HG03469 (cell line): Measurements from ENCODE around the gene PTPRE.
A peak's percentile ranks its signal among the peaks of the same experiment; 100 is the strongest.

Experiments used
- ATAC-seq: cut with Tn5 transposase; IDR thresholded peaks from one replicate; pipeline ENCODE4 v1.9.1; 2021; ENCODE audit warnings: mild to moderate bottlenecking, moderate library complexity, moderate number of reproducible peaks; ENCODE audit not compliant: unreplicated experiment

The PTPRE gene

DNA sequence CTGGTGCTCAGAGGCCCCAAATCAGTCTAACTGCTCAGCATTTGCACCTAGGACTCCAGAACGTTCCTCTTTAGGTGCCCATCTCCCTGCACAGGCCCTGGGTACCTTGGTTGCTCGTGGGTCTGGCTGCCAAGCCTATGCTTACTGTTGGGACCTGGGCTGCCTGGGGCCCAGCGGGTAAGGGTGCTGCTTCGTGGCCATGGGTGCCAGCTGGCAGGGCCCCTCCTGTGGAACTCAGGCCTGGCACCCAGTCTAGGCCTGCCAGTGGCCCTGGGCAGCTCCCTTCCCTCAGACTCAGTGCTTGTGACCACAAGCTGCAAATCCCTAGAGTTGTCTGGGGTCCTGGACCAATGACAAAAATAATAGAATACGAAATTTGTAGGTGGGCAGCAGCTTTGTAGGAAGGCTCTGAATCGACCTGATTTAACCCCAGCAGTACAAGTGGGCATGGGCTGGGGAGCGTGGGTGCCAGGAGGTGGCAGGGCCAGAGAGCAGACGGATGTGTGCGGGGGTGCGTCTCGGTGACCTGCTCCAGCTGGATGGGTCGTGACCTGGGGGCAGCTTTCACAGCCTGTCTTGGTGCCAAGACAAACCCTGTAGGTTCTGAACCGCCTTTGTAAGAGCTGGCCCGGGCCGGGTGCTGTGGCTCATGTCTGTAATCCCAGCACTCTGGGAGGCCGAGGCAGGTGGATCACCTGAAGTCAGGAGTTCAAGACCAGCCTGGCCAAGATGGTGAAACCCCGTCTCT lies 149.6 kb downstream of the PTPRE start:
- no peak for ATAC-seq

DNA sequence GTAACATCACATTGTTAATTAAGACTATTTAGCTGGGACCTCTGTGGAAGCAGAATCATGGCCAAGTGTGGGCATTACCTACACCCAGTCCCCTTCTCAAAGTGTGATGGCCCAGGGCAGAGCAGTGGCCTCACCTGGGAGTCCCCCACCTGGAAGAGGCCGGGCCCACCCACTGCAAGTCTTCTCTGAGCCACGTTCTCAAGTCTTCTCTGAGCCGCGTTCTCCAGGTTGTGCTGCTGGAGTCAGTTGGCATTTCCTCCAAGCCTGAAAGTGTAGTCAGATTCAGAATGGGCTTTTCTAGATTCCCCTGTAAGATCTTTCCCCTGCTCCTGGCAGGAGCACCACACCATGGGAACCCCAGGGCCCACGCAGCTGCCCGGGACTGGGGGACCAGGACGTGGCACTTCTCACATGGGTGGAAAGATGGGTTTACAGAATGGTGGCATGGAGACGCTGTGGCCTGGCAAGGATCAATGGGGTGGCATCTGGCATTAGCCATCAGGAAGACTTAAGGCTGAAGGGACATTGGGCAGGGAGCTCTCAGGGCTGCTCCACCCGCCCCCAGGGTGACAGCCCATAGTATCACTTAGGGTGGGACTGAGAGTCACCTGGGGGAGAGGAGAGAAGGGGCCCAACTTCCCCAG lies 151.3 kb downstream of the PTPRE start:
- ATAC-seq, result no peak

DNA sequence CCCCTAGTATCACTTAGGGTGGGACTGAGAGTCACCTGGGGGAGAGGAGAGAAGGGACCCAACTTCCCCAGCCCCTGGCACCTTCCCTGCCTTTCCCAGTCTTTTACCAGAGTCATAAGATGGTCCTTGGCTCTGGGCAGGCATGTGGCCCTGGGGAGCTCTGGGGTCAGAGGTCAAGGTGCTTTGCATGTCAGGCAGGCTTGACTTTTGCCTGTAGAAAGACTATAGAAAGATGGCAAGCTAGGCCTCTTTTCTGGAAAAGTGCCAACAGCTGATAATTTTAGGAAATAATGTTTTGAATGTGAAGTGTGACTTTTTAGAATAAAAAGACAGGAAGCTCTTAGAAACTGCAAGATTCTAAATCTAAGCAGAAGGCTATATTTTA lies 151.8 kb downstream of the PTPRE start:
- no peak for ATAC-seq

DNA sequence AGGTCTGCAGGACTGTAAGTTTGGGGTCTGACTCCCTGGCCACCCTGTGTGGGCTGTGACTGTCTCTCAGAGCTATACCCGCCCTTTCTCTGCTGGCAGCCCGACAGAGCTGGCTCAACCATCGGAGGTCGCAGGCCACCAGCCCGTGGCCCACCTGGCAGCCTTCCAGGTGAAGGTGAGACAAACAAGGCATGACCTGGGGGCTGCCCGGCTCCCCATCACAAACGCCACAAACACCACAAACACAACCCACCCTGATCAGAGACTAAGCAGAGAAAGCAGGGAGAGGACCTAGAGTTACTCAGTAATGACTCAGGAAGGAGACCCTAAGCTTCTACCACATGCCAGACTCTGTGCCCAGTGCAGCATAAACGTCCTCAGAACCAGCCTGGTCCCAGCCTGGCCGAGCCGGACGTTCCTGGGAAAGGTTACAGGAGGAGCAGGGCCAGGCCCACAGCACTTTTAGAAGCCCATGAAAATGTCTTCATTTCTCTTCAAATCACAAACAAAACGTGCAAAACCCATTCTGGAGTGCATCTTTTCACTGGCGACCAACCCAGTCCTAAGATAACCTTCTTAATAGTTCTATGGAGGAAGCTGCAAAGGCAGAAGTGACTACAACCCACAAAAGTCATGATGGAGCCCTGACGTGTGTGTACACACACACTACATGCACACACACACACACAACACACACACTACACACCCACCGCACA lies 152.5 kb downstream of the PTPRE start:
- no peak for ATAC-seq

DNA sequence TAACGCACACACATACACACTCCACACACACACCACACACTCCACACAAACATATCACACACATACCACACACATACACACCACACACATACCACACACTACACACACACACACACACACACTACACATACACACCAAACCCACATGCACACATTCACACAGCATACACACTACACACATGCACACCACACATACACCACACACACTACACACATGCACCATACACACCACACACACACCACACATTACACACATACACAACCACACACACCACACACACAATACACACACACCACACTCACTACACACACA lies 153.0 kb downstream of the PTPRE start:
- ATAC-seq, result no peak

DNA sequence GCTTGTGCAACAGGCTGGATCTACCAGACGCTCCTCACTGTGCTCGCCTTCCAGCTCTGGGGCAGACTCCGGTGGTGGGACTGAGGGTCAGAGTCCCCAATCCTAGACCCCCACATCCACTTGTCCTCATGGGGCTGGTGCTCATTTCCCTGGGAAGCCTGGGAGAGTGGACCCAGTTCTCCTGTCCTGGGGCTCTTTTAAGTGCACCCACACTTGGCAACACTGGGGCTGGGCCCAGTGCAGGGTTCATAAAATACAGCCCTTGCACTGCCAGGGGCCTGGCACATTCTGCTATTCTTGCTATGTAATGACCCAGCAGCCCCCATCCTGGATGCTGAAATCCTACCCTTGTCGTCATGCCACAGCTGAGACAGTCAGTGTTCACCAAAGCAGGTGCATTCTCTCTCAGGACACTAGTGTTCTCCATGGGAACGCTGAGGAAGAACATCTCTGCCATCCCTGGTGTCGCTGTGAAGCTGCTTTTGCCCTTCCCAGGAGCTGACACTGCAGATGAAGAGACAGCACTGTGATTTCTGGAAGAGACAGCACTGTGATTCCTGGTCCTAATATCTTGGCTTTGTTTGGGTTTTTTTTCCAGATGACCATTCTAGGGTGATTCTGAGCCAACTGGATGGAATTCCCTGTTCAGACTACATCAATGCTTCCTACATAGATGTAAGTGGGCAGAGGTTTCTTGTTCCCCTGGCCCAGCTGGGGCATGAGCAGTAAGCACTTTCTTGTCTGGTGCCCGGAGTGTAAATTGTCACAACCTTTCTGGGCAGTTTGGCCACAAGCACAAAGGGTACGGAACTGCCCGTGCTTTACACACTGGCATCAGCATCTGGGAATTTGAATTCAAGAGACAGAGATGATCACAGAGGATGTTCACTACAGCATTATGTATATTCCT lies 153.7 kb downstream of the PTPRE start:
- no peak for ATAC-seq

DNA sequence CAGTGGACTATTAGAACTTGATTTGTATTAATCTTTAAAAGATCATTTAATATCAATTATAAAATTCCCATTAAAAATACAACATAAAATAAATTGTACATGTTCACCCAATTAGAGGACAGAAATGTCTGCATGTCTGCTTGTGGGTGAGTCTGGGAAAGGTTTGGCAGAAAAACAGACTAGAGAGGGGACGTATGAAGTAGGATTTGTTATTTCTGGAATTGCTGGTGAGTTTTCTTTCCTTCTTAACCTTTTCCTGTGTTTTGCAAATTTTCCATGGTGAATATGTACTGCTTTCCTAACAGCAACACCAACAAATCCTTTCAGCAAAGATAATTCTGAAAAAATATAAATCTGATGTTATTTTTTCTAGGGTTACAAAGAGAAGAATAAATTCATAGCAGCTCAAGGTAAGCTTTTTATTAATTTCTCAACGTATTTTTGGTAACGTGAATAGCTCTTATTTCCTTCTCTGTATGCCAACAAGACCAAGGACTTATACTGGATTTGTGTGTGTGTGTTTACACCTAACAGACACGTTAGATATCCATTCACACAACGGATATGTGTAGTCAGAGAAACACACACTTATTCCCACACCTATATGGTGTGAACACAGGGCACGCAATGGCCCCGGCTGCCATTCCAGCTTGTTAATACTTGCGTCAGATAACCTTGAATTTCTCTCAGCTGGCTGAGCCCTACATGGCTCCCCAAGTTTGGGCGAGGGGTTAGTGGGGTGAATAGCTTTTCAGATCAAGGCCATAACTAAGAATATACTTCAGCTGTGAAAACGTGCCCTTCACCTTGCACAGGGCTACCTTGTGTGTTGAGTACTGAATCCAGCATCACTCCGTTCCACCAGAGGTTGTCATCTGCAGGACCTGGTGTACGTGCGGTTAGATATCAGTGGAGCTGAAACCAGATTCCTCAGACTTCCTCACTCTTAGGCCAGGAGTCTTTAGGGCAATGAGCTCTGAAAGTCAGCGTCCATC lies 154.7 kb downstream of the PTPRE start:
- ATAC-seq, result no peak

DNA sequence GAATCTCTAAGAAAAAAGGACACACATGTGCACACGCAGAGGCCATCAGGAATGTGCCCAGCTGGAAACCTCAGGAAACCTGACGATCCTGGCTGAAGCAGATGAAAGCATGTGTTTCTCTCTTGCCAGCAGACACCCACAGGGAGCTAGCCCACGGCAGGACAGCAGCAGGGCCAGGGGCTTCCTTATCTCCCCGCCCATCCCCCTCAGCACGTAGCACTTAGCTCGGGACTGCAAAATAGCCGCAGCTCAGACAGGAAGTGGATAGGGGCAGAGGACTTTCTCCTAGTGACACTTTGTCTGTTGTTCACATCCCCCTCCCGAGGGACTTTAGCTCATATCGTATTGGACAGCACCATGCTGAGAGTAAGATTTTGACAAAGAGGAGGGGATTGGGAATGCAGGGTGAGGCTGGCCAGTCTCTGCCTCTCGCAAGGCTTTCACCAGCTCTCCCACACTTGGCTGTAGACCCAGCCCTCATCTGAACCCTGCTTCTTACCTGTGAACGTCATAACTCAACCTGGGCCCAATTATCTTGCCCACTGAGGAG lies 155.5 kb downstream of the PTPRE start:
- ATAC-seq, result no peak

DNA sequence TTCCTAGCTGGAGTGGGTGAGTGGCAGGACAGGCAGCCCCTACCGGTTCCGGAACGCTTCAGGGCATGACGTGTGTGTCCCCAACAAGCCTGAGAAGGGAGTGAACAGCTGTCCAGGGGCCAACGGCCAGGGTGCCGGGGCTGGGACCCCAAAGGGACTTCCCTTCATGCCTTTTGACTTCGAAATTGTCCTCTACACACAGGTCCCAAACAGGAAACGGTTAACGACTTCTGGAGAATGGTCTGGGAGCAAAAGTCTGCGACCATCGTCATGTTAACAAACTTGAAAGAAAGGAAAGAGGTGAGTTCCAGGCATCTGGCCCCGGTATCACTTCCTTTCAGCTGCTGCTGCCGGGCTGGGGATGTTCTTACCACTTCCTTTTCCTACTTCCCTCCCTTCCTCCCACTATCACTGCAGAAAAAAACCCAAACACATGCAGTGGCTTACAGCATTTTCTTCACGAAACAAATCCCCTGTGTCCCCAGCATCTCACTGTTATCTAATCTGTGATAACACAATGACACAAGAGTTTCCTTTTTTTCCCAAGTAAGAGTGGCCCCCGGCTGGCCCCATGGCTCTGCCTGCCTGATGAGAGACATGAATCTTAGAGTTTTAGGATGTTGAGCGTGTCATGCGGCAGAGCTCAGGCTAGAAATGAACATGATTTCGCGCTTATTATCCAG lies 156.1 kb downstream of the PTPRE start:
- no peak for ATAC-seq

DNA sequence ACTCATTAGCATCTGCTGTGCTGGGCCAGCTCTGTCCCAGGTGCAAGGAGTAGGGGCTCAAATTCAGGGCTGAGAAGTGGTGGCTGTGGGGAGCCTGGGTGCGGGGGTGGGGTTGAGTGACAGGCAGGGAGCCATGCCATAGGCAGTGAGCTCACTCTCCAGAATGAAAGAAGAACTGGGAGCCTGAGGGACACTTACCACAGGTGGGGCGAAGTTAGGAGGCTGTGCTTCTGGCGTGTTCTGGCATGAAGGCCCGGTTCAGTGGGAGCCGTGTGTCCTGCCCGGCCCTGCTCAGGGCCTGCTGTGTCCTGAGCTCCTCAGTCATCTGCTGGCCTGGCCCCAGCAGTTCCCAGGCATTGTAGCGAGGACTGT lies 156.8 kb downstream of the PTPRE start:
- ATAC-seq, result peak; percentile 21

DNA sequence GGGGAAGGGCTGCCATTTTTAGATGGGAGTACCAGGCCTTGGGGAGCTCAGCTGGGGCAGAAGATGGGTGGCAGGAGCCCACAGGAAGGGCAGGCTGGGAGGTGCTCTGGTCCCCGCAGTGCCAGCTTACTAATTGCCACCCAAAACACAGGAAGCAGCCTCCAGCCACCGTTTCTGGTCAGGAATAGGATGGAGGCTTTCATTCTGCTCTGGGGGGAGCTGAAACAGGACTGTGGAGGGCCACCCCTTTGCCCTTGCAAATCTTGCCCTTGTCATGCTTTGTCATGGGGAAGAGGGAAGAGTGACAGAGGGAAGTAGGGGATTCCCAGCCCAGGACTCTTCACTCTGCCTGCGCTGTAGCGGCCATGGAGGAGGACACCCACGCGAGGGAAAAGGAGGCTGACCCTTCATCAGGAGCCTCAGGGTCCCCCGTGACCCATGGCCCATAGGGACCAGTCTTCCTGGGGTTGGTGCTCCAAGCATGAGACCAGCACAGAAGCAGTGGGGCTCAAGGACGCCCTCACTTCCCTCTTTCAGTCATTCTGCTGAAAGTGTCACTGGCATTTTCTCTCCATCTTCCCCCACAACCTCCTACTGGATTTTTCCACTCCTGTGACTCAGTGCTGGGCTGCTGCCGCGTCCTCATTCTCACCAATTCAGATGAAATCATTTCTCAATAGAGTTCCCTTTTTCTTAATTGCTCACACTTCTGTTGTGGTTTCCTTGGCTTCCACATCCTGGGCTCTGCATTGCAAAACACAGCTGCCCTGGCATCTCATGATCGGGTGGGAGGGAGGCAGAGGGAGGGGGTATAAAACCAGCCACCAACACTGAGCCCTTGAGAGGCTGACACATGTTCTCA lies 157.4 kb downstream of the PTPRE start:
- ATAC-seq, result peak; percentile 50

DNA sequence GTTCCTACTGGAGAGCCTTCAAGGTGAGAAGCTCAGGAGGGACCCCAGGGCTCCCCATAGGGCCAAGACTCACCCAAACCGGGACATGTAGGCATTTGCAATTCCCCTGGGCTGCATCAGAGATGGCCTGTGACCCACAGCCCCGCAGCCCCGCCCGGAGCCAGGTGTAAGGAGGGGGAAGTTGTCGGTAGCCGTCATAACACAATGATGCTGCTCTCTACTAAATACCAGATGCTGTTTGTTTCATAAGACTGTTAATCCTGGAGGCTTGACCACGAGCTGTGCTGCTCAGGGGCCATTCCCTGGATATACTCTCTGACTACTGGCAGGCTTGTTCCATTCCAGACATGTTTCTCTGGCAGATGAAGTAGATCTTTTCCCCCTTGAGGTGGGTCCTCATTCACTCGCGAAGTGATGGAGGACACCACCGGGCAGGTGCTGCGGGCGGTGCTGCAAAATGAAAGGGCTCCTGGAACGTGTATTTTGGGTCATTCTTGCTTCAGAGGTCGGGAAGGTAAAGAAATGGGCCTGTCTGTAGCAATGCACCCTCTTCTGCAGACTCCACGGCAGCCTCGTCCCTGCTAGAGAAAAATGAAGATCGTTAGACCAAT lies 158.2 kb downstream of the PTPRE start:
- ATAC-seq, result no peak

DNA sequence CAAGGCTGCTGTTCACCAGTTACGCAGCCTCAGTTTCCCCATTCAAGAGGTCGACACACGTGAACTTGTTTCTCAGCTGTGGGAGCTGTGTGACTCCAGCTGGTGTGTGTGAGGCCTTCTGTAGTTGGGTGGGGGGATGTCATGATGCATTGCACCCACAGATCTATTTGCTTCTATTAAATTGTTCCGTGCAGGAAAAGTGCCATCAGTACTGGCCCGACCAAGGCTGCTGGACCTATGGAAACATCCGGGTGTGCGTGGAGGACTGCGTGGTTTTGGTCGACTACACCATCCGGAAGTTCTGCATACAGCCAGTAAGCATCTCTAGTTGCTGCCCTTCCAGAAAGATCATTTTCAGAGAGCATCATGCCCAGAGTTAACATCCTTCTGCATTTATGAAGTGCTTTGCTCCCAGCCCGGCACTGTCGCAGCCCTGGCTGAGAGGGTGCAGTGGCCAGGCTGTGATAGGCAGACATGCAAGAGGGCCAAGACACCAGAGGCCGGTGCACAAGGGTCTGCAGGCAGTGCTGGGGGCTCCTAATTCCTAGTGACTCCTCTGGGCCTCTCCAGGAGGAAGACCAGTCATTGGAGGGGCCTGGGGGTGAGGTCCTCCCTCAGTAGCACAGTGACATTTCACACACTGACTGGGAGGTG lies 159.1 kb downstream of the PTPRE start:
- no peak for ATAC-seq

DNA sequence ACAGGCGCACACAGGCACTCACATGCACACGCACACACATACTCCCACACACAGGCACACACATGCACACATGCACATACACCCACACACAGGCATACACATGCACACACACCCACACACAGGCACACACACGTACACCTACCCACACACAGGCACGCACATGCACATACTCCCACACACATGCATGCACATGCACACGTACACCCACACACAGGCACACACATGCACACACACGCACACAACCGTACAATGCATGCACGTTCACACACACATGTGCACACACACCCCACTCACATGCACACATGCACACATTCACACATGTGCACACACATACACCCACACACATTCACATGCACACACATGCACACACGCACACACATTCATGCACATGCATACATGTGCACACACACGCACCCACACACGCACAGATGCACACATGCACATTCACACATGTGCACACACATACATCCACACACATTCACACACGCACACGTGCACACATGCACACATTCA lies 160.0 kb downstream of the PTPRE start:
- ATAC-seq, result no peak

DNA sequence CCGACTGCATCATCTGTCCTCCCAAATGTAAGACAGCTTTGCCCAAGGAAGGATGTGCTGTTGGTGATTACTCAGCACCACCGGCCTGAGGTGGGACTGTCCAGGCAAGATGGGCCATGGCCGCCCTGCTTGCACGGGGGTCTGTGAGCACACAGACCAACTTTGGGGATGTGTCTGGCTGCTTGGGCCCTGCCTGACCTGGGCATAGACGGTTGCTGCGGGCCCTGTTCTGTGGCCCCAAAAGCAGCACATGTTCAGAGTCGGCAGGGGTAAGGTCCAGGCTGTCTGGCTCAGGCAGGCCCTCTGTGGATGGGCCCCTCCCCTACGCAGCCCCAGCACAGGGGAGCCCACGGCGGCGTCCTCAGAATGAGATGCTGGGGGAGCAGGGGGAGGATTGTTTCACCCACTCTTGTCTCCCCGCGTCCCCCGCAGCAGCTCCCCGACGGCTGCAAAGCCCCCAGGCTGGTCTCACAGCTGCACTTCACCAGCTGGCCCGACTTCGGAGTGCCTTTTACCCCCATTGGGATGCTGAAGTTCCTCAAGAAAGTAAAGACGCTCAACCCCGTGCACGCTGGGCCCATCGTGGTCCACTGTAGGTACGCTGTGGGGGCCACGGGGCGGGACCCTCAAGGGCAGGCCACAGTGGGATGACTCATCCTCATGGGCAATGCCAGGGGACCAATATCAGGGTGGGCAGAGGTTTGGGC lies 160.9 kb downstream of the PTPRE start:
- ATAC-seq, result no peak
